ENCODE measurements around the gene DSP. TPM values are rescaled to one million over a fixed set of nuclear protein-coding genes. Genes with fewer than 3 reads are reported as not detected.
A peak's percentile ranks its signal among the peaks of the same experiment; 100 is the strongest.

DSP gene
- total and polyA plus RNA-seq, 2 experiments from 2014 or later = 73.7 to 156 TPM

DNA sequence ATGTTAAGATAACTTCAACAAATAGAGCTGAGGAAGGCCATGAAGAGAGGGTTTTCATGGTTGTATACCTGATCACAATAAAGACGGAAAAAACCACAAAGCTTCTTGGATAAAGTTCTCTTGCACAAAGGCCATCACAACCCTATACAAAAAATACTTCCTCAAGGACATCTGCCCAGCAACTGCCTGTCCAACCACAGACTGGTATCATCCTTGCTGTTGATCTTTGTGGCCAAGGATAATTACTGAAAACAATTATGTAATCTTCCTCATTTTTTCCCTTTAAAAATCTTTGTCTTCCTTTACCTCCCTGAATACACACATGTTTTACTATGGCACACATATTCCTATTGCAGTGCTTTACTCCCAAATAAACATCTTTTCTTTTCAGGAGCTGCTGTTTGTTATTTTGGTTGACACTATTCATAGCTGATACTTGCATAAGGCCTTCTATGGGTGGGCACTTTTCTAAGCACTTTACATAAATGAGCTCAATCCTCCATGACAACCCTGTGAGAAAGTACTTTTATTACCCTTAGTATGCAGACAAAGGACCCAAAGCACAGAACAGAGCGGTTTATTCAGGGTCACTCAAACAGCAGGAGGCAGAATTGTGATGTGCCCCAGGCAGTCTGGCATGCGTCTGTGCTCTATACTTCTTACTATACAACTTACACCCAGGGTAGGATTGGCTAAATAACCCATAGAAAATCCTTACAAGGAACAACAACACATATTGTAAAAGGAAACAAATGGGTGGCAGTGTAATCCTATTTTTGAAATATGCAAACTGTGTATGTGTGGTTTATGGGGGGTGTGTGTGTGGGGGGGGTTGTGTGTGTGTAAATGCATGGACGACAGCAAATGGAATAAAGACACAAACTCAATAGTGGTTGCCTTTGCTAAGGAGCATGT is 83.6 kb downstream of the DSP start:
- no peaks in the 10 kb centered on the region for H3K4me1 ChIP-seq (ENCODE audit: insufficient read depth)
- H3K9me3 ChIP-seq (ENCODE audit: low read depth) = no peaks in the 10 kb centered on the region
- no peaks in the 10 kb centered on the region for H3K79me2 ChIP-seq
- H3K4me3 ChIP-seq = no peak overlapping the region
- H3K4me2 ChIP-seq = no peak overlapping the region
- H3K9me2 ChIP-seq (replicated peaks; ENCODE audit: insufficient read depth) = no peaks in the 10 kb centered on the region
- no peaks in the 10 kb centered on the region for H3K36me3 ChIP-seq (replicated peaks; ENCODE audit: insufficient read depth, low read depth)
- H2AFZ ChIP-seq = no peak overlapping the region
- WGBS (ENCODE audit: low lambda C conversion rate, missing lambda C conversion rate) = 59% methylated on average over 4 of the region's 4 CpGs
- no peak overlapping the region for H3K27ac ChIP-seq
- H3K27me3 ChIP-seq = no peaks in the 10 kb centered on the region
- no peak for DNase-seq (ENCODE audit: low spot score)
- TF ChIP-seq EZH2phosphoT487 (IDR thresholded peaks at IDR 0.05; ENCODE audit: low read depth, severe bottlenecking, unreplicated experiment) = no peak
- TF ChIP-seq EZH2 (IDR thresholded peaks at IDR 0.05; ENCODE audit: borderline replicate concordance) = no peak
- TF ChIP-seq CTCF (IDR thresholded peaks at IDR 0.05; ENCODE audit: poor library complexity) = peak; percentile 17
- no peaks in the 10 kb centered on the region for H4K20me1 ChIP-seq (ENCODE audit: insufficient read depth, poor library complexity, severe bottlenecking)

DNA sequence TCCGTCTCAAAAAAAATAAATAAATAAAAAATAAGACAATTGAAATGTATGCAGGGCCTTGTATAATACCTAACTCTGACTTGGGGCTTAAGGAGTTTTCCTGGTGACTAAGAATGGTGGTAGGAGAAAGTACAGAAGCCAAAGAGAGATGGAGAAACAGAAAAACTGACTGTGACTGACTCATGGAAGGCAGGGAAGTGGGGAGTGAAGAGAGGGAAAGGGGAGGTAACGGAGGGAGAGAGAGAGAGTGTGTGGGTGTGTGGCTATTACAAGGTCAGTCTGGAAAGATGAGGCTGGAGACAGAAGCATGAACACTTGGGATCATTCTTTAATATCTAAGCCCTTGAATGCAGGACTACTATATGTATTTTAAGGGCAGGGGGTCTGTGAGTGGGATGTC is 87.0 kb downstream of the DSP start:
- no peak overlapping the region for H3K27ac ChIP-seq
- no peak overlapping the region for H3K4me2 ChIP-seq
- 94% methylated on average over 2 of the region's 2 CpGs for WGBS (ENCODE audit: low lambda C conversion rate, missing lambda C conversion rate)
- H3K9me3 ChIP-seq (ENCODE audit: low read depth) = no peaks in the 10 kb centered on the region
- H3K79me2 ChIP-seq = no peaks in the 10 kb centered on the region
- no peaks in the 10 kb centered on the region for H3K27me3 ChIP-seq
- TF ChIP-seq CTCF (IDR thresholded peaks at IDR 0.05; ENCODE audit: poor library complexity) (no peak), EZH2 (IDR thresholded peaks at IDR 0.05; ENCODE audit: borderline replicate concordance) (no peak), EZH2phosphoT487 (IDR thresholded peaks at IDR 0.05; ENCODE audit: low read depth, severe bottlenecking, unreplicated experiment) (no peak)
- H3K9me2 ChIP-seq (replicated peaks; ENCODE audit: insufficient read depth) = no peaks in the 10 kb centered on the region
- peaks cover 8% of the 10 kb centered on the region for H3K4me1 ChIP-seq (ENCODE audit: insufficient read depth)
- no peaks in the 10 kb centered on the region for H3K36me3 ChIP-seq (replicated peaks; ENCODE audit: insufficient read depth, low read depth)
- DNase-seq (ENCODE audit: low spot score) = no peak
- H3K4me3 ChIP-seq = no peak overlapping the region
- H4K20me1 ChIP-seq (ENCODE audit: insufficient read depth, poor library complexity, severe bottlenecking) = no peaks in the 10 kb centered on the region
- no peak overlapping the region for H2AFZ ChIP-seq

GRCh38 chr6:7628909-7629308 is 87.4 kb downstream of the DSP start:
- no peaks in the 10 kb centered on the region for H3K79me2 ChIP-seq
- H3K4me3 ChIP-seq = no peak overlapping the region
- peaks cover 8% of the 10 kb centered on the region for H3K4me1 ChIP-seq (ENCODE audit: insufficient read depth)
- H3K36me3 ChIP-seq (replicated peaks; ENCODE audit: insufficient read depth, low read depth) = no peaks in the 10 kb centered on the region
- no peak overlapping the region for H3K4me2 ChIP-seq
- DNase-seq (ENCODE audit: low spot score) = no peak
- H3K9me2 ChIP-seq (replicated peaks; ENCODE audit: insufficient read depth) = no peaks in the 10 kb centered on the region
- 95% methylated on average over 11 of the region's 11 CpGs for WGBS (ENCODE audit: low lambda C conversion rate, missing lambda C conversion rate)
- no peak for TF ChIP-seq CTCF (IDR thresholded peaks at IDR 0.05; ENCODE audit: poor library complexity)
- TF ChIP-seq EZH2 (IDR thresholded peaks at IDR 0.05; ENCODE audit: borderline replicate concordance) = no peak
- TF ChIP-seq EZH2phosphoT487 (IDR thresholded peaks at IDR 0.05; ENCODE audit: low read depth, severe bottlenecking, unreplicated experiment) = no peak
- H2AFZ ChIP-seq = no peak overlapping the region
- H4K20me1 ChIP-seq (ENCODE audit: insufficient read depth, poor library complexity, severe bottlenecking) = no peaks in the 10 kb centered on the region
- no peaks in the 10 kb centered on the region for H3K27me3 ChIP-seq
- H3K9me3 ChIP-seq (ENCODE audit: low read depth) = no peaks in the 10 kb centered on the region
- H3K27ac ChIP-seq = no peak overlapping the region

Measured in hepatocyte (in vitro differentiated cells).